ENCODE data around the gene DNAJC6. TPM values are rescaled to one million over a fixed set of nuclear protein-coding genes. Genes with fewer than 3 reads are reported as not detected.

Gene DNAJC6
- total RNA-seq, 1 donor from 2014 or later = 8.3 TPM

DNA sequence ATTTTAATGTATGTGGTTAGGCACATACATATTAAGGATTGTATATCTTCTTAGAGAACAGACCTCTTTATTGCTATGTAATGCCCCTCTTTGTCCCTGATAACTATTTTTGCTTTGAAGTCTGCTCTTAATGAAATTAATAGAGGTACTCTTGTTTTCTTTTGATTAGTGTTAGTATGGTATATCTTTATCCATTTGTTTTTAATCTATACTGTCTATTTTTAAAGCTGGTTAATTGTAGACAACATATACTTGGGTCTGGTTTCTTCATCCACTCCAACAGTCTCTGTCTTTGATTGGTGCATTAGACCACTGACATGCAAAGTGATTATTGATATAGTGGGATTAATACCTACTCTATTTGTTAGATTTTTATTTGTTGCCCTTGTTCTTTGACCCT lies 147.1 kb downstream of the DNAJC6 start:
- Histone ChIP-seq H3K4me3 (ENCODE audit: low read depth, low read length) (no peak overlapping the region), H3K36me3 (ENCODE audit: control insufficient read depth, insufficient read depth, low read length) (no peaks in the 10 kb centered on the region), H3K27me3 (ENCODE audit: control insufficient read depth, insufficient read depth, low read length) (no peaks in the 10 kb centered on the region)
- DNase-seq (ENCODE audit: low read depth) = no peak
- TF ChIP-seq, protein P1, sequence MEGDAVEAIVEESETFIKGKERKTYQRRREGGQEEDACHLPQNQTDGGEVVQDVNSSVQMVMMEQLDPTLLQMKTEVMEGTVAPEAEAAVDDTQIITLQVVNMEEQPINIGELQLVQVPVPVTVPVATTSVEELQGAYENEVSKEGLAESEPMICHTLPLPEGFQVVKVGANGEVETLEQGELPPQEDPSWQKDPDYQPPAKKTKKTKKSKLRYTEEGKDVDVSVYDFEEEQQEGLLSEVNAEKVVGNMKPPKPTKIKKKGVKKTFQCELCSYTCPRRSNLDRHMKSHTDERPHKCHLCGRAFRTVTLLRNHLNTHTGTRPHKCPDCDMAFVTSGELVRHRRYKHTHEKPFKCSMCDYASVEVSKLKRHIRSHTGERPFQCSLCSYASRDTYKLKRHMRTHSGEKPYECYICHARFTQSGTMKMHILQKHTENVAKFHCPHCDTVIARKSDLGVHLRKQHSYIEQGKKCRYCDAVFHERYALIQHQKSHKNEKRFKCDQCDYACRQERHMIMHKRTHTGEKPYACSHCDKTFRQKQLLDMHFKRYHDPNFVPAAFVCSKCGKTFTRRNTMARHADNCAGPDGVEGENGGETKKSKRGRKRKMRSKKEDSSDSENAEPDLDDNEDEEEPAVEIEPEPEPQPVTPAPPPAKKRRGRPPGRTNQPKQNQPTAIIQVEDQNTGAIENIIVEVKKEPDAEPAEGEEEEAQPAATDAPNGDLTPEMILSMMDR (IDR thresholded peaks at IDR 0.05; ENCODE audit: insufficient read depth, low read length, poor library complexity, severe bottlenecking) = no peak

DNA sequence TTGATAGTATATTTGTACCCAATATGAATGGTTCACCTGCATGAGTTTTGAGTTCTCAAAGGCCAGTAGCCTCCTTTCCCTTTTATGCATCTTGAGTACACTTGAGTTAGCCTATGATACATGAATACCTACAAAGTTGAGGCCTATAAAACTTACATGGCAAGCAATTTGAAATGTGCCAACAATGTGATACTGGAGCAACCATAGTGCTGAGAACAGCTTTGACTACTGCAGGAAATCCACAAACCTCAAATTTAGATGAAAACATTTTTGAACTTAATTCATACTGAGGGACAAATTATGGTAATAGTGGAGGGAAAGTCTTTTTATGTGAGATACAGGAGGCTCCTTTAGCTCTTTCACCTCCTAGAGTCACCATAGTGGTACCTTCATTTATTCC lies 148.5 kb downstream of the DNAJC6 start:
- Histone ChIP-seq H3K36me3 (ENCODE audit: control insufficient read depth, insufficient read depth, low read length) (no peaks in the 10 kb centered on the region), H3K27me3 (ENCODE audit: control insufficient read depth, insufficient read depth, low read length) (no peaks in the 10 kb centered on the region), H3K4me3 (ENCODE audit: low read depth, low read length) (no peak overlapping the region)
- TF ChIP-seq, protein P1 (IDR thresholded peaks at IDR 0.05; ENCODE audit: insufficient read depth, low read length, poor library complexity, severe bottlenecking) = no peak
- no peak for DNase-seq (ENCODE audit: low read depth)

DNA sequence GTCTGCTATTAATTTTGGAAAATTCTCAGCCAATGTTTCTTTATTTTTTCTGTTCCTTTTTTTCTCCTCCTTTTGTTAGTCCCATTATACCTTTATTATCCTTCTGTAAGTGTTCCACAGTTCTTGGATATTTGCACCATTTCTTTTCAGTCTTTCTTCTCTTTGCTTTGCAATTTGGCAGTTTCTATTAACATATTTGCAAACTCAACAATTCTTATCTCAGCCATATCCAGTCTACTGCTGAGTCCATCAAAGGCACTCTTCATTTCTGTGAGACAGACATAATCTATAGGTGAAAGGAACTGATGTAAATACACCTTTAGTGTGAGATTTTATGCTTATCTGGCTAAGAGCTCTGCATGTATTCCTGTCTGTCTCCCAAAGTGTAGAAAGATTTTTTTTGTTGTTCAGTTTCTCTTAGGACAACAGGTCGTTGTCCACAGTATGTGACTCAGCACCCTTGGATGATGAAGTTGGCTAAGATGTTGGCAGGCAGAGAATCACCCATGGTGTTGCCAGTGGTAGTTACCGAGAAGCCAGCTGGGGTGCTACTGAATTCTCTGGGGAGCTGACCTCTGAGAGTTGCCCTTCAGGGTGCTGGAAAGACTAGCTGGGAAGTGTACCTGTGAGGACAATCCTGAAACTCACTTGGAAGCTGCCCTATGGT lies 149.5 kb downstream of the DNAJC6 start:
- TF ChIP-seq, protein P1 (IDR thresholded peaks at IDR 0.05; ENCODE audit: insufficient read depth, low read length, poor library complexity, severe bottlenecking) = no peak
- H3K27me3 ChIP-seq (ENCODE audit: control insufficient read depth, insufficient read depth, low read length) = no peaks in the 10 kb centered on the region
- H3K36me3 ChIP-seq (ENCODE audit: control insufficient read depth, insufficient read depth, low read length) = no peaks in the 10 kb centered on the region
- no peak for DNase-seq (ENCODE audit: low read depth)
- H3K4me3 ChIP-seq (ENCODE audit: low read depth, low read length) = no peak overlapping the region

DNA sequence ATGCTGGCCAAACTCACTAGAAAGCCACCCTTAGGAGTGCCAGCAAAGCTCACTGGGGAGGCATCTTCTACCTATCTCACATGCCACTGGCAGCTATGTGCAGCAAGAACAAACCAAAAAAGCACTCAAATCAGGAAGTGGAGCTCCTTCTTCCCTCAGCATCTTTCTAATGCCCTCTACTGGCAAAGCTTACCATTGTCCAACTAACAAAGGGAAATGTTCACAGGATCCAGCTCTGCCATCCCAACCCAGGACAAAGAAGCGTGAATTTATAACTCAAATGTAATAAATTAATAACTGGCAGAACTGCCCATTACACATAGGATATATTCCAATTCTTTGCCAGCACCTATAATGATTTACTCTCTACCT lies 150.0 kb downstream of the DNAJC6 start:
- DNase-seq (ENCODE audit: low read depth) = no peak
- no peak overlapping the region for H3K4me3 ChIP-seq (ENCODE audit: low read depth, low read length)

More for the DNA sequence above, 150.0 kb downstream of the DNAJC6 start:
- TF ChIP-seq, protein P1 (IDR thresholded peaks at IDR 0.05; ENCODE audit: insufficient read depth, low read length, poor library complexity, severe bottlenecking) = peak; percentile 62
- no peaks in the 10 kb centered on the region for H3K36me3 ChIP-seq (ENCODE audit: control insufficient read depth, insufficient read depth, low read length)
- no peaks in the 10 kb centered on the region for H3K27me3 ChIP-seq (ENCODE audit: control insufficient read depth, insufficient read depth, low read length)

Other genes with a start within 250 kb of the DNAJC6 start
- gene AK4, start 161.3 kb upstream of the DNAJC6 start, total RNA-seq = 15.4 and 25.2 TPM in 2 replicates
- gene LEPR, start 111.1 kb downstream of the DNAJC6 start, total RNA-seq = 10.2 and 11.6 TPM in 2 replicates
- 59.6 and 67.9 TPM in 2 replicates for gene LEPROT, start 111.1 kb downstream of the DNAJC6 start, total RNA-seq